SK-N-DZ (cell line): Measurements from ENCODE around the gene CCDC83.
A peak's percentile ranks its signal among the peaks of the same experiment; 100 is the strongest.
"Not testable (repeated sequence)": the region's sequence is repeated elsewhere in the genome, so short reads cannot be mapped to it uniquely, and the experiment has no call there.

Experiments used
- DNase-seq: peaks from one replicate; pipeline ENCODE4 v3.0.0-alpha.2; 2015; ENCODE audit warnings: low spot score

The CCDC83 gene

GRCh38 chr11:85939099-85940015, 84.2 kb downstream of the CCDC83 start:
- DNase-seq: no peak

GRCh38 chr11:85941380-85941973, 86.3 kb downstream of the CCDC83 start:
- peak; percentile 23 for DNase-seq

- no peak for DNase-seq
Measured at GRCh38 chr11:85945296-85945695, 90.1 kb downstream of the CCDC83 start.

DNA sequence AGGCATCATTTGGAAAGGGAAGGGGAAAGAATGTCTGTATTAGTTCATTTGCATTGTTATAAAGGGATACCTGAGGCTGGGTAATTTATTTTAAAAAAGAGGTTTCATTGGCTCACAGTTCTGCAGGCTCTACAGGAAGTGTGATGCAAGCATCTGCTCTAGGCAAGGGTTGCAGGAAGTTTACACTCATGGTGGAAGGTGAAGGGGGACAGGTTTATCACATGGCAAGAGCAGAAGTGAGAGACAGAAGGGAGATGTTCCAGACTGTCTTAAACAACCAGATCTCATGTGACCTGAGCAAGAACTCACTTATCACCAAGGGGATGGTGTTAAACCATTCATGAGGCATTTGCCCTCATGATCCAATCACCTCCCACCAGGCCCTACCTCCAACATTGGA, 90.6 kb downstream of the CCDC83 start:
- no peak for DNase-seq

GRCh38 chr11:85946221-85946620, 91.0 kb downstream of the CCDC83 start:
- DNase-seq: no peak

GRCh38 chr11:85947431-85948272, 92.5 kb downstream of the CCDC83 start:
- DNase-seq: no peak

DNA sequence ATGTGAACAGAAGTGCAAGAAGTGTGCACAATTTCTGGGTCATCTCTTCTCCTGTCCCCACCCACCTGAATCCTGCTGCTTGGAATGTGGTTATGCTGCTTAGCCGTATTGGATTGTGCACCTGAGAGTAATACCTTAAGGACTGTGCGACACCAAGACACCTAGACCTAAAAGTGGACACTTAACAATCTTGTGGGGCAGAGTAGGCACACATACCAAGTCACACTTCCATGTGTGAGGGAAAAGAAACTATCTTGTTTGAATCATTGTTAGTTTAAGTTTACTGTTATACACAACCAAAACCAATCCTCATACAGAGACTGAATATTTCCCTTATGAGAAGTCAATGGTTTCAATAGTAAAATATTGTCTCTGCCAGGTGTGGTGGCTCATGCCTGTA, 93.7 kb downstream of the CCDC83 start:
- DNase-seq: no peak

- no peak for DNase-seq
Measured at GRCh38 chr11:85949798-85950197, 94.6 kb downstream of the CCDC83 start.

- no peak for DNase-seq
Measured at GRCh38 chr11:85950317-85951048, 95.3 kb downstream of the CCDC83 start.

DNA sequence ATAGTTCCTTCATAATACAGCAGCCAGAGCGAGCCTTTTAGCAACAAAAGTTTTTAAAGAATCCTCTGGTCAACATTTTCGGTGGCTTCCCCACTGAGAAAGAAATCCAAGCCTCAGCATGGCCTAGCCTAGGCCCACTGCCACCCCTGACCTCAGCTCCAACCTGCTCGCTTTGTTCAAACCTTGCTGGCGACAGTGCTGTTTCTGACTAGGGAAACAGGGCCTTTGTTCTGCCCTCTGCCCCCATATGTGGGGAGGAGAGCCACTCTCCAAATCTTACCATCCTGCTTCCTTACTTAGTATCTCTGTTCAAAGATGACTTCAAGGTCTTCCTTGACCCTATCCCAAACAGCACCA, 95.8 kb downstream of the CCDC83 start:
- no peak for DNase-seq

GRCh38 chr11:85951428-85952107, 96.4 kb downstream of the CCDC83 start:
- no peak for DNase-seq

DNA sequence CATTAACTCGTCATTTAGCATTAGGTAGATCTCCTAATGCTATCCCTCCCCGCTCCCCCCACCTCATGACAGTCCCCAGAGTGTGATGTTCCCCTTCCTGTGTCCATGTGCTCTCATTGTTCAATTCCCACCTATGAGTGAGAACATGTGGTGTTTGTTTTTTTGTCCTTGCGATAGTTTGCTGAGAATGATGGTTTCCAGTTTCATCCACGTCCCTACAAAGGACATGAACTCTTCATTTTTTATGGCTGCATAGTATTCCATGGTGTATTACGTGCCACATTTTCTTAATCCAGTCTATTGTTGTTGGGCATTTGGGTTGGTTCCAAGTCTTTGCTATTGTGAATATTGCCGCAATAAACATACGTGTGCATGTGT, 96.9 kb downstream of the CCDC83 start:
- not testable (repeated sequence) for DNase-seq

- no peak for DNase-seq
Measured at GRCh38 chr11:85953491-85954143, 98.4 kb downstream of the CCDC83 start.

DNA sequence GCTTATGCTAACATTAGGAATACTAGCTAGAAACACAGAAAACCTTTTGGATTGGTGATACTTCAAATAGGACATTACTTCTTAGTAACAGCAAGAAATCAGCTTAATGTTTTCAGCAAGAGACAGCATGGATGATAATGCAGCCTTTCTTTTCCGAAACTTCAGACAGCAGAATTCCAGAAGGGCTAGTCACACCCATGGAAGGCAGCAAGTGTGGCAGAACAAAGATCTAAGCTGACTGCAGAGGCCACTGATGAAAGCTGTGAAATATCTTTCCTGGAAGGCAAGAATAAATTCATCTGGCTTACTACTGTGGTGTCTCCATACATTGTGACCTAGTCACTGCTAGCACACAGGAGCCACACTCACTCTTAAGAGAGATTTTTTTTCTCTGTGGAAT, 100.3 kb downstream of the CCDC83 start:
- DNase-seq: no peak

GRCh38 chr11:85960678-85961077, 105.5 kb downstream of the CCDC83 start:
- no peak for DNase-seq

GRCh38 chr11:85961130-85961529, 105.9 kb downstream of the CCDC83 start:
- DNase-seq: no peak

DNA sequence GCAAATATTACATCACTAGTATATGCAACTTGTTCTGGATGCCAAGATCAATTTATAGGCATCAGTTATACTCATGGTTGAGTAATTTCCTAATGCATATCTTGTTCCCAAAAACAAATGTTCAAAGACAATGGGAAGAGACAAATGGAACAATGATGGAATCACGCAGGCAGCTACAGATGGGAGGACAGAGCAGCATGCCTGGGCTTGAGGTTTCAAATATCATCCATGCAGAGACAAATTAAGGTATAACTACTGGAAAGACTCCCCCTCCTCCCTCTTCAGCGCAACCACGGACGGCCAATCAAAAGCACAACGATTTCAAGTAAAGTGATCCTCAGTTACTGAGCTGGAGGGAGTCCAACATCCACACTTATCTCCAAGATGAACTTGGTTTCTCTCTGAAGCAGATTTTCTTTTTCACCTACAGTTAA, 106.8 kb downstream of the CCDC83 start:
- DNase-seq: peak; percentile 38

GRCh38 chr11:85965202-85965601, 110.0 kb downstream of the CCDC83 start:
- no peak for DNase-seq

DNA sequence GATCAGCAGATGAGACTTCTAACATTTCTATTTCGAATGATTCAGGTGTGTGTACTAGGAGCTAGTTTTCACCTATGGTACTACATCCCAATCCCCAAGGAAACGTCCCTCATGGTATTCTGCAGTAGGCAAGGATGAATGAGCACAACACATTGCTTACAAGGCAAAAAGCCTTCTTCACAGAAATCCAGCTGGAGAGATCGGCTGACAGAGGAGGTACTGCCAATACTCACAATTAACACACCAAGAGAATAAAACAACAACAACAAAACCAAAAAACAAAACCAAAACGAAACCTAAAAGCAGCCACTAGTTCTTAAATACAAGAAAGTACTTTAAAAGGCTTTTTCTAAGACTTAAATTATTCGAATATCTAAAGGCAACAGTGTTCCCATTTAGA, 112.3 kb downstream of the CCDC83 start:
- no peak for DNase-seq
